AG04449 (cell line): ENCODE results near the gene SMIM30.
A peak's percentile ranks its signal among the peaks of the same experiment; 100 is the strongest.

ENCODE experiments used
- CTCF ChIA-PET: fragments of 350-600 bp; formaldehyde crosslinking; extraction: SDS; loops from one replicate; lab custom pipeline; 2021; ENCODE audit warnings: antibody characterized with exemption; lab: Yijun Ruan, JAX
- POLR2A ChIA-PET: fragments of 400-600, 350-600 bp; formaldehyde crosslinking; extraction: SDS; loops from one replicate; lab custom pipeline; 2020; ENCODE audit warnings: antibody characterized with exemption, inconsistent platforms; lab: Yijun Ruan, JAX
- DNase-seq: peaks from one replicate; pipeline ENCODE4 v3.0.0-alpha.2; 2010; ENCODE audit warnings: low read depth, low spot score
- H3K4me3 ChIP-seq: 2 replicates; pipeline ENCODE4 v1.5.1; 2011; ENCODE audit warnings: low read depth, mild to moderate bottlenecking, control low read depth, low read length
- TF ChIP-seq, protein P1 (sequence below): IDR thresholded peaks from one replicate; pipeline ENCODE4 v1.5.1; 2011; ENCODE audit warnings: mild to moderate bottlenecking, moderate library complexity, low read length, control low read depth, inconsistent platforms; ENCODE audit not compliant: insufficient read depth; ENCODE audit errors: missing control alignments

SMIM30 gene

DNA sequence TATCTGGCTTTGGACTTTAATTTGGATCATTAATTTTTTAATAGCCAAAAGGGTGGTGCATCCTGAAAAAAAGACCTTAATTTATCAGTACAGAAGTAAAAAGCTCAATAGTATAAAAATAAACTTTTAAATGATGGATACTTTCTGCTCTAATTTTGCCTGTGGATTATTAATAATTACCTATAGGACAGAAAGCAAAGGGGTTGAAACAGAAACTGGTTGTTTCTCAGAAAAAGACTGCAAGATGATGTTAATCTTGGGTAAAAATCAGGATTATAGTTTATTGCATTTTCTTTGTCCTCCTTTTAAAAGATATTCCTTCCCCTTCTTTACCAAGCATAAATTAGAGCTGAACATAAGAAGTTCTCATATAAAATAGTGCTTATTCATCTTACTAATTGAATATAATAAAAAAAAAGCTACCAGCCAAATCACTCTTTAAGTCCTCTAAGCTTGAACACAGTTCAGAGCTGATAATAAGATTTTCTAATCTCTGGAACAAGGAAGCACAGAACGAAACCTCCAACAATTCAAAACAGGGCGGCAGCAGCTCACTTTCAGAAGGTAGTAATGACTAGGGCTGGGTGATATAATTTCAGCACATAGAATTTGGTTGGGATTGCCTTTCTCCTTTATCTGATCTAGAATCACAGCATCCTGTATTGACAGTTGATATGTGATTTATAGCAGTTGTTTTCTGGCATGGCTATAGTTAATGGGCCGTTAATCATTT, 23.7 kb downstream of the SMIM30 start:
- POLR2A ChIA-PET: interaction anchor here (0.5 kb wide), 1 partner anchor 8 kb away, joined by 4 read pairs; the partner anchor contains the start of gene GPR85
- DNase-seq: no peak
- CTCF ChIA-PET: interaction anchor here (0.6 kb wide), 1 partner anchor 545 kb away, joined by 3 read pairs; no protein-coding TSS in a partner anchor
- H3K4me3 ChIP-seq: no peak overlapping the region
- TF ChIP-seq, protein P1, sequence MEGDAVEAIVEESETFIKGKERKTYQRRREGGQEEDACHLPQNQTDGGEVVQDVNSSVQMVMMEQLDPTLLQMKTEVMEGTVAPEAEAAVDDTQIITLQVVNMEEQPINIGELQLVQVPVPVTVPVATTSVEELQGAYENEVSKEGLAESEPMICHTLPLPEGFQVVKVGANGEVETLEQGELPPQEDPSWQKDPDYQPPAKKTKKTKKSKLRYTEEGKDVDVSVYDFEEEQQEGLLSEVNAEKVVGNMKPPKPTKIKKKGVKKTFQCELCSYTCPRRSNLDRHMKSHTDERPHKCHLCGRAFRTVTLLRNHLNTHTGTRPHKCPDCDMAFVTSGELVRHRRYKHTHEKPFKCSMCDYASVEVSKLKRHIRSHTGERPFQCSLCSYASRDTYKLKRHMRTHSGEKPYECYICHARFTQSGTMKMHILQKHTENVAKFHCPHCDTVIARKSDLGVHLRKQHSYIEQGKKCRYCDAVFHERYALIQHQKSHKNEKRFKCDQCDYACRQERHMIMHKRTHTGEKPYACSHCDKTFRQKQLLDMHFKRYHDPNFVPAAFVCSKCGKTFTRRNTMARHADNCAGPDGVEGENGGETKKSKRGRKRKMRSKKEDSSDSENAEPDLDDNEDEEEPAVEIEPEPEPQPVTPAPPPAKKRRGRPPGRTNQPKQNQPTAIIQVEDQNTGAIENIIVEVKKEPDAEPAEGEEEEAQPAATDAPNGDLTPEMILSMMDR: no peak

DNA sequence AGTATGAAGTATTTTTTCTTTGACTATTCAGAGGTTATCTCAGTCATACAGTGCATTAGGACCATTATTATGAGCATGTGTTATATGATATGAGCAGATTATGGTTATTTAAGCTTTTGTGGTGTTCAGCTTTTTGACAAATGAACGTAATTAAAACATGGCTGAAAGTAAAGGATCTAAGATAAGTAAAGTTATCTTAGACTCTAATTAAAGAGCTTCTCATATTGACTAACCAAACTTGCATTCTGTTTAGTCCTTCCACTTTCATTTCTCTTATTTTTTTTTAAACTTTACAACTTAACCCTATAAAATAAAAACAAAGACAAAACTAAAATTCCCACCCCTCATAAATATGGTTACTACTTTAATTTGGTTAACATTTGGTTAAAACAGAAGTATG, 24.8 kb downstream of the SMIM30 start:
- no peak overlapping the region for H3K4me3 ChIP-seq
- TF ChIP-seq, protein P1: no peak
- POLR2A ChIA-PET: no interaction called here
- CTCF ChIA-PET: no interaction called here
- no peak for DNase-seq

DNA sequence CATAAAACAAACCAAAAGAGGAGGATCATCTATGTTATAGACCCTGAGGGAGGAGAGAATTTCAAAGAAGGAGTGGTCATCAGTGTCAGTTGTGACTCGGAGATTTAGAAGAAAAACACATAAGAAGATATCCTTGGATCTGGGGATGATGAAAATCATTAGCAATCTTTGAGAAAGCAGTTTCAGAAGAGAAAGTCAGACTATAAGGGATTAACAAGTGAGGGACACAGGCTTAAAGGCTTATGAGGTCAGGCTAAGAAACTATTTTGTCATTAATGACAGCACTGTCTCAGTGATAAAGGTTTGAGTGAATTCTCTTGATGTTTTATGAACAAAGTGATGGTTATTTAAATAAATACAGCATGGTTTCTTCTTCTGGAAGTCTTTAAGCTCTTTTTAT, 25.6 kb downstream of the SMIM30 start:
- POLR2A ChIA-PET: no interaction called here
- no peak overlapping the region for H3K4me3 ChIP-seq
- DNase-seq: no peak
- CTCF ChIA-PET: no interaction called here
- TF ChIP-seq, protein P1: no peak

DNA sequence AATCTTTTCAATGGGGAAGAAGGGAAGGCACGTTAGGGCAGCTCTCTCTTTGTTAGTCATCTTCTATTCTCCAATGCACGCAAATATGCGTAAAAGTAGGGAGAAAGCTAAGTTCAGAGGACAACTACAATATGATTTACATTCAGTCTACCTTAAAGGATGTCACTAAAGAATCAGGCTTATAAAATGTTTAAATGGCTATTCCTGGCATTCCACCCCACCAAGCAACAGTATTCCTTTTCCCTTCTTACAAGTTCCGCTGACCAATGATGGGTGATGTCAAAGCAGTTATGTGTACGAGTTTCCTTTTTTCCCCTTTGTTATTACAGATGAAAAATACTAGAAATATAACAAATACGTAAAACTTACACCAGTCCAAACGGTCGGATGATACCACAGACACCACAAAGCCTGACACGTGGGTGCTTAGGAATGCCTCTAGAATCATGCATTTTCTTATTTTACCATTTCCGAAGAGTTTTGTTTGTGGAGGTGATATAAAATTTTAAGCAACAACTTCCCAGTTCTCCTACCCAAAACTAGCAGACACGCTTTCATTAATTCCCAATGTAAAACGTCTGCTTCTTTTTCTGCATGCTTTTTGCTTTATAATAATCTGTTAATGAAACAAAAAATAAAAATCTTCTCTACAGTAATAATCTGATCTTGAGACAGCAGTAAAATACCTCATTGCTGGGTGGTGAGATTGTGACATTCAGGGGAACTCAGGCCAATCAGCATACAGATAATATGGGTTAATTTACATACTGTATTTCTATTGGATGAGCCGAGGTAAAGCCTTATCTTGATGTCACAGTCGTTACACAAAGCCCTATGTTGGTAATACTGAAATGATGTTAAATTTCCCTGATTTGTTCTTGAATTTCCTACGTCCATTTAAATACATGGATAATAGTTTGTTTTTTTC, 31.0 kb downstream of the SMIM30 start:
- ChIA-PET CTCF (interaction anchor here (1.0 kb wide), 1 partner anchor 11 kb away, joined by 4 read pairs; no protein-coding TSS in a partner anchor), POLR2A (interaction anchor here (0.6 to 0.7 kb wide), 2 partner anchors 8 to 9 kb away, joined by 3 to 4 read pairs; no protein-coding TSS in a partner anchor)
- H3K4me3 ChIP-seq: peak overlapping the region; percentile 64
- TF ChIP-seq, protein P1: no peak
- DNase-seq: peak; percentile 71

DNA sequence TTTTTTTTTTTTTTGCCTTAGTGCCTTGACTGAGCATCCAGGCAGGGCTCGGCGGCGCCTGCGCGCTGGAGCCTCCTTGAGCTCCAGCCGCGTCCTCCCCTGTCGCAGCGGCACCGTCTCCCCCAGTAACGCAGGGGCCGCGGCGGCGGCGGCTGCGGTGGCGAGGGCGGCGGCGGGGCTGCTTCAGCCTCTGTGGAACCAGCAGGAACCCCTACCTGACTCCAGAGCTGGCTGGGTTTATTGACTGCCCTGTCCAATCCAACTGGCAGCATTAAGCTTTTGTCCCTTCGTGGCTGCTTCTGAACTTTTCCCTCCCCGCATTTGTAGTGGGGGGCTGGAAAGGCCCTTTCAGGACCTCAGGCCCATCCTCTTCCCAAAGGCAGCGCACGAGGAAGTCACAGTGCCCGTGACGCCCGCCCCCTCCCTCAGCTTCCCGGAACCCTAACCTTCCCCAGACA, 31.9 kb downstream of the SMIM30 start, which contains the start of gene GPR85:
Gene GPR85, minus strand, starts transcription at position 397 of the 458 bp plus-strand sequence. CDS start 2,106 bp downstream, outside the sequence.
- ChIA-PET CTCF (interaction anchor here (0.8 to 1.3 kb wide), 3 partner anchors 10 to 73 kb away, joined by 3 to 4 read pairs (median 3); no protein-coding TSS in a partner anchor), POLR2A (interaction anchor here (0.6 to 0.7 kb wide), 3 partner anchors 9 to 31 kb away, joined by 3 to 4 read pairs (median 4); no protein-coding TSS in a partner anchor)
- TF ChIP-seq, protein P1: no peak
- no peak for DNase-seq
- H3K4me3 ChIP-seq: peak within 1 kb of the TSS; percentile 64
